Gastrocnemius medialis (tissue), 4 donors: Measurements from ENCODE around the gene KCNE1. TPM values are rescaled to one million over a fixed set of nuclear protein-coding genes. Genes with fewer than 3 reads are reported as not detected.

ENCODE experiments used
- ATAC-seq, 2 donors: fragments of 150-250 bp; one replicate each; pipeline ENCODE4 v1.9.1; 2016
- DNase-seq, 2 donors: peaks; one replicate each; pipeline ENCODE4 v3.0.0-alpha.2; 2019
- H3K27ac ChIP-seq, 4 donors: fragments of 200-600 bp; sonication (generic); 1 replicate in 1 of 4; 2 replicates in 3 of 4; pipeline ENCODE4 v1.5.1; 2016 to 2018; ENCODE audit warnings: mild to moderate bottlenecking in 2 of 4, moderate library complexity in 1 of 4
- H3K27me3 ChIP-seq, 3 donors: fragments of 200-600 bp; sonication (generic) in 2 of 3; 1 replicate in 1 of 3; 2 replicates in 2 of 3; pipeline versions ENCODE4 v1.5.1 to v1.6.0; 2016 to 2019; ENCODE audit warnings: mild to moderate bottlenecking in 1 of 3, moderate library complexity in 1 of 3
- H3K36me3 ChIP-seq, 2 donors: fragments of 200-600 bp; sonication (generic) in 1 of 2; one replicate each; pipeline ENCODE4 v1.5.1; 2017 to 2018
- H3K4me1 ChIP-seq, 2 donors: fragments of 200-600 bp; sonication (generic) in 1 of 2; one replicate each; pipeline ENCODE4 v1.5.1; 2016 to 2017; ENCODE audit warnings: mild to moderate bottlenecking in 2 of 2
- H3K4me3 ChIP-seq, 4 donors: fragments of 200-600 bp; sonication (generic) in 3 of 4; 1 replicate in 1 of 4; 2 replicates in 3 of 4; pipeline ENCODE4 v1.5.1; 2016 to 2019; ENCODE audit warnings: mild to moderate bottlenecking in 2 of 4
- H3K9me3 ChIP-seq, 3 donors: fragments of 200-600 bp; sonication (generic) in 2 of 3; 1 replicate in 1 of 3; 2 replicates in 2 of 3; pipeline ENCODE4 v1.5.1; 2016 to 2019
- POLR2A ChIP-seq, 2 donors: fragments of 450-650 bp; IDR thresholded peaks; one replicate each; pipeline ENCODE4 v1.6.1; 2017; ENCODE audit warnings: antibody characterized with exemption in 2 of 2, mild to moderate bottlenecking in 2 of 2, moderate library complexity in 2 of 2
- in situ Hi-C, 4 donors: fragments of 200-750 bp; cut with MboI; loops; one replicate each; pipeline versions ENCODE4 v1.15.0 to v1.8.0; 2017; ENCODE audit warnings: low sequenced_read_pairs in 4 of 4
- intact Hi-C: fragments of 100-400 bp; cut with DNase I; formaldehyde crosslinking; loops from one replicate; pipeline ENCODE4 v1.15.1; 2023; ENCODE audit warnings: low total_unique reads
- total RNA-seq, 4 donors: library from RNA; depleted of rRNA; stranded (reverse); fragments of >200 nt; gene quantifications; one replicate each; pipeline versions ENCODE4 v1.1.0 to v1.2.3, GENCODE V29; 2016
- TF ChIP-seq, protein P1 (sequence below), 5 experiments: fragments of 450-650 bp in 3 of 5; fragments of 200-600 bp in 2 of 5; sonication (generic) in 2 of 5; IDR thresholded peaks in 4 of 5; conservative IDR thresholded peaks in 1 of 5; 1 replicate in 4 of 5; 2 replicates in 1 of 5; pipeline ENCODE4 v1.5.1; 2016 to 2019; ENCODE audit warnings: antibody characterized with exemption in 5 of 5, mild to moderate bottlenecking in 3 of 5, moderate library complexity in 3 of 5

KCNE1 gene
- total RNA-seq, 4 donors from 2014 or later = 0.22 to 2.9 TPM; not detected in 2

DNA sequence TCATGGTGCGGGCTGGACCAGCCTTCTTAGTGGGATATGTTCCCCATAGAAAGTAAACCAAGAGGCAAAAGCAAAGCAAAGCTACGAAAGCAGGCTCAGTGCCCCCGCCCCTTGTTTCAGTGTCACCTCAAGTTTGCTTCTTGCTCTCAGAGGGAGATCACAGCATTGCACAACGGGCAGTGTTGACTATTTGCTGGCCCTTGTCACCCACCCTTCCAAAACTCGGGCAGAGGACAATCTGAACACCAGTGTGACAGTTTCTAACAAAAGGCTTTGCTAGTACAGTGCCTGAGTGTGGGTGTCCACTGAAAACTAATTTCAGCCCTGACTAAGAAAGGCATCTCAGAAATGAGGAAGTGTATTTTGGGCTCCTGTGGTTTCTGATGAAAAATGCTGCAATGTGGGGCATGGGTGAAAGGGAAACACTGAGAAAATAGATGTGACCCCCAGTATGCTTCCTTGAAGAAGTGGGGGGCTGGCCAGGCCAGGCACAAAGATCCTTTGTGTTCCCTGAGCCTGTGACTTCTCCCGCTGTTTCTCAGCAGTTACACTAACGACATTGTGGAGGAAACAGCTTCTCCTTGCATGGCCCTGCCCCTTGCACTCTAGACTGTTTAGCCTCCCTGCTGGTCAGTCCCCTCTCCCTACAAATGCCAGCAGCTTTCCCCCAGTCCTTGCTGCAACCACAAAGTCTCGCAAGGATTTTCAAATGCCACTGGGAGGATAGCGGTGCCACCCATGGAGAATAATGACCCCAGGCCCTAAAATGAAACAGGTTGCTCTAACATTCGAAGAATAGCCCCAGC, 33.3 kb upstream of the KCNE1 start:
- DNase-seq = no peak
- peak in 1 of 2 donors; percentile 14 for ATAC-seq
- no peaks in the 10 kb centered on the region for H3K36me3 ChIP-seq
- no peak overlapping the region for H3K4me3 ChIP-seq
- intact Hi-C loops (no loop called here), in situ Hi-C loops (no loop called here)
- H3K4me1 ChIP-seq = peaks cover 0 to 13% of the 10 kb centered on the region in 2 donors
- H3K9me3 ChIP-seq = no peaks in the 10 kb centered on the region
- no peaks in the 10 kb centered on the region for H3K27me3 ChIP-seq
- peak overlapping the region; percentile 10 to 46 (median 28) for H3K27ac ChIP-seq
- no peak for TF ChIP-seq POLR2A (IDR thresholded peaks at IDR 0.05)
- TF ChIP-seq, protein P1, sequence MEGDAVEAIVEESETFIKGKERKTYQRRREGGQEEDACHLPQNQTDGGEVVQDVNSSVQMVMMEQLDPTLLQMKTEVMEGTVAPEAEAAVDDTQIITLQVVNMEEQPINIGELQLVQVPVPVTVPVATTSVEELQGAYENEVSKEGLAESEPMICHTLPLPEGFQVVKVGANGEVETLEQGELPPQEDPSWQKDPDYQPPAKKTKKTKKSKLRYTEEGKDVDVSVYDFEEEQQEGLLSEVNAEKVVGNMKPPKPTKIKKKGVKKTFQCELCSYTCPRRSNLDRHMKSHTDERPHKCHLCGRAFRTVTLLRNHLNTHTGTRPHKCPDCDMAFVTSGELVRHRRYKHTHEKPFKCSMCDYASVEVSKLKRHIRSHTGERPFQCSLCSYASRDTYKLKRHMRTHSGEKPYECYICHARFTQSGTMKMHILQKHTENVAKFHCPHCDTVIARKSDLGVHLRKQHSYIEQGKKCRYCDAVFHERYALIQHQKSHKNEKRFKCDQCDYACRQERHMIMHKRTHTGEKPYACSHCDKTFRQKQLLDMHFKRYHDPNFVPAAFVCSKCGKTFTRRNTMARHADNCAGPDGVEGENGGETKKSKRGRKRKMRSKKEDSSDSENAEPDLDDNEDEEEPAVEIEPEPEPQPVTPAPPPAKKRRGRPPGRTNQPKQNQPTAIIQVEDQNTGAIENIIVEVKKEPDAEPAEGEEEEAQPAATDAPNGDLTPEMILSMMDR (IDR thresholded peaks at IDR 0.05 in 4 of 5, conservative IDR thresholded peaks at IDR 0.05 in 1 of 5) = no peak

DNA sequence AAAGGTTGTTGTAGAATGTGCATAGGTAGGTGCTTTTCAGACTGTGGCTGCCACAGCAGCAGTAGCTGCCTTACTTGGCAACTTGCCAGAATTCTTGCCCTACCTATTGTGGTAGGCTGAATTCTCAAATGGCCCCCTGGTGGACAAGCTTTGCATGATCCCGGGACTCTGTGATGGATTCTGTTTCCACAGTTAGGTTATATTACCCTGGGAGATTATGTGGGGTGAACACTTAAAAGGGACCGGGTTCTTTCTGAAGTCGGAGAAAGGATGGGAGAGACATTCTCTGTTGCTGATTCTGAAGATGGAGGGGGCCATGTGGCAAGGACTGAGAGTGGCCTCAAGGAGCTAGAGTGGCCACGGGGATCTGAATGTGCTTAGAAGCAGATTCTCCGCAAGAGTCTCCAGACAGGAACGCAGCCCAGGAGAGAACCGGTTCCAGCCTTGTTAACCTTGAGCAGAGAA, 32.1 kb upstream of the KCNE1 start:
- intact Hi-C loops = no loop called here
- ATAC-seq = peak in 1 of 2 donors; percentile 60

DNA sequence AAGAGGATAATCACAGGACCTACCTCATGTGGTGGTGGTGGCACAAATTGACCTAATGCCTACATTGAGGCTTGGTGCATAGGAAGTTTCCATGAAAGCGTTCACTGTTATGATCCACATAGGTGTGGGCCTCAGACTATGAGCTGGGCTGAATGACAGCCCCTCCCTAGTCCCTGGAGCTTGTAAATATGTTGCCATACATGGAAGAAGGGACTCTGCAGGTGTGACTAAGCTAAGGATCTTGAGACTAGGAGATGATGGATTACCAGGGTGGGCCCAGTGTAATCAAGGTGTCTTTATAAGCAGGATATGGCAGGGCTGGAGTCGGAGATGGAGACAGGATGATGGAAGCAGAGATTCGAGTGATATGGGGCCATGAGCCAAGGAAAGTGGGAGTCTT, 31.0 kb upstream of the KCNE1 start:
- Histone ChIP-seq H3K27me3 (no peaks in the 10 kb centered on the region), H3K4me3 (no peak overlapping the region), H3K36me3 (no peaks in the 10 kb centered on the region), H3K27ac (no peak overlapping the region), H3K9me3 (no peaks in the 10 kb centered on the region), H3K4me1 (peaks cover 0 to 13% of the 10 kb centered on the region in 2 donors)
- DNase-seq = no peak
- no peak for ATAC-seq
- intact Hi-C loops = no loop called here
- no peak for TF ChIP-seq POLR2A (IDR thresholded peaks at IDR 0.05)
- TF ChIP-seq, protein P1 (IDR thresholded peaks at IDR 0.05 in 4 of 5, conservative IDR thresholded peaks at IDR 0.05 in 1 of 5) = no peak
- in situ Hi-C loops = no loop called here

More for the DNA sequence above, 32.1 kb upstream of the KCNE1 start:
- in situ Hi-C loops = no loop called here
- Histone ChIP-seq H3K4me1 (peaks cover 0 to 13% of the 10 kb centered on the region in 2 donors), H3K27me3 (no peaks in the 10 kb centered on the region), H3K4me3 (no peak overlapping the region), H3K36me3 (no peaks in the 10 kb centered on the region), H3K9me3 (no peaks in the 10 kb centered on the region), H3K27ac (no peak overlapping the region)
- DNase-seq = peak in 1 of 2 donors; percentile 24
- TF ChIP-seq POLR2A (IDR thresholded peaks at IDR 0.05) = no peak
- TF ChIP-seq, protein P1 (IDR thresholded peaks at IDR 0.05 in 4 of 5, conservative IDR thresholded peaks at IDR 0.05 in 1 of 5) = peak in 4 of 5 experiments; percentile 39 to 60 (median 52)

DNA sequence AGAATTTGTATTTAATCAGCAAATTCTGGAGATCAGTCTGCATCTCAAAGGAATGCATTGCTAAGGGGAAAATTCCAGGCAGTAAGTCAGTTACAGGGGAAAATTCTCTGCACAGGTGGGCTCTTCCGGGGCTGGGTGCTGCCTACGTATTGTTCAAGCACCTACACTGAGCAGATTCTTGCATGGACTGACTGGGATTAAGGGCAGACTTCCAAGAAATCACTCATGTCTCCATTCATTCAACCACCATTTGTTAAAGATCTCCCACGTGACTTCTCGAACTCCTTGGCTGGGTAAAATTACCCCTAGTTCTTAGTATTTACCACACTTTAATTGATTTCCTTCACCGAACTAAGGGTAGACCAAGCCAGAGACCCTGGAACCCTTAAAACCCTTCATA, 28.2 kb upstream of the KCNE1 start:
- Histone ChIP-seq H3K27ac (no peak overlapping the region), H3K9me3 (no peaks in the 10 kb centered on the region), H3K4me1 (peaks cover 0 to 4% of the 10 kb centered on the region in 2 donors), H3K4me3 (no peak overlapping the region), H3K36me3 (no peaks in the 10 kb centered on the region), H3K27me3 (no peaks in the 10 kb centered on the region)
- TF ChIP-seq, protein P1 (IDR thresholded peaks at IDR 0.05 in 4 of 5, conservative IDR thresholded peaks at IDR 0.05 in 1 of 5) = no peak
- TF ChIP-seq POLR2A (IDR thresholded peaks at IDR 0.05) = no peak
- ATAC-seq (no peak), DNase-seq (no peak)
- intact Hi-C loops (no loop called here), in situ Hi-C loops (no loop called here)
